ENCODE results near the gene GALNT17. TPM values are rescaled to one million over a fixed set of nuclear protein-coding genes. Genes with fewer than 3 reads are reported as not detected.

GALNT17 gene
- total RNA-seq, 1 experiment from 2014 or later: not detected

DNA sequence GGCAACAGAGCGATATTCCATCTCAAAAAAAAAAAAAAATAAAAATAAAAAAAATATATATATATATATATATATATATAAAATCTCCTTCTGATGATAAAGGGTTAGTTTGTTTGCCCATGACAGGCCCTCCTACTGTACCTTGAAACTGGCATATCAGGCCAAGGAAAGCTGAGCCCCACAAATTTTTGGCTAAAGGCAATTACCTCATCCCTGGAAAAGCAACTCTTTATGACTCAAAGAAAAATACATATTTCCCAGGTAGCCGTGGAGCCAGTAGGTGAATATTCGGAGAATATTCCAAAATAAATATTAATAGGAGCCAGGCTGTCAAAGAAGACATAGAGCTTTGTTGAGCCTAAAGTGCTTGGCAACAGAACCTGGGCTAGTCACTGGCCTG lies 245.1 kb downstream of the GALNT17 start:
- ChIA-PET POLR2A (no interaction called here), CTCF (interaction anchor here (0.7 kb wide), 1 partner anchor 15 kb away, joined by 5 read pairs; no protein-coding TSS in a partner anchor)
- in situ Hi-C loops (cut with HindIII; ENCODE audit: low pct_unique_long_range_greater_than_20kb, low sequenced_read_pairs): no loop called here
- no peaks in the 10 kb centered on the region for H3K4me1 ChIP-seq (ENCODE audit: control insufficient read depth, insufficient read depth, low read length)
- intact Hi-C loops (cut with micrococcal nuclease; ENCODE audit: unreplicated experiment): no loop called here
- no TSS peak for BruUV-seq (replicated peaks)
- H3K36me3 ChIP-seq (ENCODE audit: control insufficient read depth, insufficient read depth, low read length): no peaks in the 10 kb centered on the region
- TF ChIP-seq TCF7L2 (IDR thresholded peaks at IDR 0.05; ENCODE audit: low read depth, low read length): no peak
- no peak for TF ChIP-seq SIN3A (IDR thresholded peaks at IDR 0.05; ENCODE audit: borderline replicate concordance, insufficient read depth, low read depth, low read length)
- no peak for TF ChIP-seq POLR2AphosphoS5 (IDR thresholded peaks at IDR 0.05; ENCODE audit: low read depth, low read length)
- TF ChIP-seq, protein P1, sequence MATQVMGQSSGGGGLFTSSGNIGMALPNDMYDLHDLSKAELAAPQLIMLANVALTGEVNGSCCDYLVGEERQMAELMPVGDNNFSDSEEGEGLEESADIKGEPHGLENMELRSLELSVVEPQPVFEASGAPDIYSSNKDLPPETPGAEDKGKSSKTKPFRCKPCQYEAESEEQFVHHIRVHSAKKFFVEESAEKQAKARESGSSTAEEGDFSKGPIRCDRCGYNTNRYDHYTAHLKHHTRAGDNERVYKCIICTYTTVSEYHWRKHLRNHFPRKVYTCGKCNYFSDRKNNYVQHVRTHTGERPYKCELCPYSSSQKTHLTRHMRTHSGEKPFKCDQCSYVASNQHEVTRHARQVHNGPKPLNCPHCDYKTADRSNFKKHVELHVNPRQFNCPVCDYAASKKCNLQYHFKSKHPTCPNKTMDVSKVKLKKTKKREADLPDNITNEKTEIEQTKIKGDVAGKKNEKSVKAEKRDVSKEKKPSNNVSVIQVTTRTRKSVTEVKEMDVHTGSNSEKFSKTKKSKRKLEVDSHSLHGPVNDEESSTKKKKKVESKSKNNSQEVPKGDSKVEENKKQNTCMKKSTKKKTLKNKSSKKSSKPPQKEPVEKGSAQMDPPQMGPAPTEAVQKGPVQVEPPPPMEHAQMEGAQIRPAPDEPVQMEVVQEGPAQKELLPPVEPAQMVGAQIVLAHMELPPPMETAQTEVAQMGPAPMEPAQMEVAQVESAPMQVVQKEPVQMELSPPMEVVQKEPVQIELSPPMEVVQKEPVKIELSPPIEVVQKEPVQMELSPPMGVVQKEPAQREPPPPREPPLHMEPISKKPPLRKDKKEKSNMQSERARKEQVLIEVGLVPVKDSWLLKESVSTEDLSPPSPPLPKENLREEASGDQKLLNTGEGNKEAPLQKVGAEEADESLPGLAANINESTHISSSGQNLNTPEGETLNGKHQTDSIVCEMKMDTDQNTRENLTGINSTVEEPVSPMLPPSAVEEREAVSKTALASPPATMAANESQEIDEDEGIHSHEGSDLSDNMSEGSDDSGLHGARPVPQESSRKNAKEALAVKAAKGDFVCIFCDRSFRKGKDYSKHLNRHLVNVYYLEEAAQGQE (IDR thresholded peaks at IDR 0.05; ENCODE audit: insufficient read depth in 1 of 2, low read depth in 2 of 2, low read length in 1 of 2): no peak
- TF ChIP-seq CTCF (IDR thresholded peaks at IDR 0.05): no peak
- no peak overlapping the region for H3K27ac ChIP-seq (ENCODE audit: low read length)
- H3K4me3 ChIP-seq (ENCODE audit: low read depth in 2 of 2, low read length in 2 of 2): no peak overlapping the region
- H3K27me3 ChIP-seq (ENCODE audit: control insufficient read depth, insufficient read depth, low read length): no peaks in the 10 kb centered on the region
- no peak for DNase-seq (ENCODE audit: low read depth, low spot score)
- ATAC-seq: no peak
- H3K9me3 ChIP-seq (ENCODE audit: control insufficient read depth, insufficient read depth, low read depth, low read length): peaks cover 3% of the 10 kb centered on the region; the same call in 1 of the 2 replicates

GRCh38 chr7:71377469-71377868 lies 245.5 kb downstream of the GALNT17 start:
- DNase-seq (ENCODE audit: low read depth, low spot score): no peak
- in situ Hi-C loops (cut with HindIII; ENCODE audit: low pct_unique_long_range_greater_than_20kb, low sequenced_read_pairs) (no loop called here), intact Hi-C loops (cut with micrococcal nuclease; ENCODE audit: unreplicated experiment) (no loop called here)
- ATAC-seq: no peak
- peaks cover 3% of the 10 kb centered on the region; the same call in 1 of the 2 replicates for H3K9me3 ChIP-seq (ENCODE audit: control insufficient read depth, insufficient read depth, low read depth, low read length)
- no peaks in the 10 kb centered on the region for H3K4me1 ChIP-seq (ENCODE audit: control insufficient read depth, insufficient read depth, low read length)
- H3K36me3 ChIP-seq (ENCODE audit: control insufficient read depth, insufficient read depth, low read length): no peaks in the 10 kb centered on the region
- ChIA-PET CTCF (interaction anchor here (0.7 kb wide), 1 partner anchor 16 kb away, joined by 5 read pairs; no protein-coding TSS in a partner anchor), POLR2A (no interaction called here)
- BruUV-seq (replicated peaks): no TSS peak
- no peak overlapping the region for H3K27ac ChIP-seq (ENCODE audit: low read length)
- TF ChIP-seq SIN3A (IDR thresholded peaks at IDR 0.05; ENCODE audit: borderline replicate concordance, insufficient read depth, low read depth, low read length) (no peak), CTCF (IDR thresholded peaks at IDR 0.05) (no peak), POLR2AphosphoS5 (IDR thresholded peaks at IDR 0.05; ENCODE audit: low read depth, low read length) (no peak), TCF7L2 (IDR thresholded peaks at IDR 0.05; ENCODE audit: low read depth, low read length) (no peak)
- TF ChIP-seq, protein P1 (IDR thresholded peaks at IDR 0.05; ENCODE audit: insufficient read depth in 1 of 2, low read depth in 2 of 2, low read length in 1 of 2): no peak
- no peak overlapping the region for H3K4me3 ChIP-seq (ENCODE audit: low read depth in 2 of 2, low read length in 2 of 2)
- H3K27me3 ChIP-seq (ENCODE audit: control insufficient read depth, insufficient read depth, low read length): no peaks in the 10 kb centered on the region
